ENCODE results near the gene EPC2.
"Not testable (repeated sequence)": the region's sequence is repeated elsewhere in the genome, so short reads cannot be mapped to it uniquely, and the experiment has no call there.

- TF ChIP-seq, protein P1, sequence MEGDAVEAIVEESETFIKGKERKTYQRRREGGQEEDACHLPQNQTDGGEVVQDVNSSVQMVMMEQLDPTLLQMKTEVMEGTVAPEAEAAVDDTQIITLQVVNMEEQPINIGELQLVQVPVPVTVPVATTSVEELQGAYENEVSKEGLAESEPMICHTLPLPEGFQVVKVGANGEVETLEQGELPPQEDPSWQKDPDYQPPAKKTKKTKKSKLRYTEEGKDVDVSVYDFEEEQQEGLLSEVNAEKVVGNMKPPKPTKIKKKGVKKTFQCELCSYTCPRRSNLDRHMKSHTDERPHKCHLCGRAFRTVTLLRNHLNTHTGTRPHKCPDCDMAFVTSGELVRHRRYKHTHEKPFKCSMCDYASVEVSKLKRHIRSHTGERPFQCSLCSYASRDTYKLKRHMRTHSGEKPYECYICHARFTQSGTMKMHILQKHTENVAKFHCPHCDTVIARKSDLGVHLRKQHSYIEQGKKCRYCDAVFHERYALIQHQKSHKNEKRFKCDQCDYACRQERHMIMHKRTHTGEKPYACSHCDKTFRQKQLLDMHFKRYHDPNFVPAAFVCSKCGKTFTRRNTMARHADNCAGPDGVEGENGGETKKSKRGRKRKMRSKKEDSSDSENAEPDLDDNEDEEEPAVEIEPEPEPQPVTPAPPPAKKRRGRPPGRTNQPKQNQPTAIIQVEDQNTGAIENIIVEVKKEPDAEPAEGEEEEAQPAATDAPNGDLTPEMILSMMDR (conservative IDR thresholded peaks at IDR 0.05), result not testable (repeated sequence)
- TF ChIP-seq ZFX (IDR thresholded peaks at IDR 0.05), result not testable (repeated sequence)
These were observed 34.0 kb downstream of the EPC2 start for GRCh38 chr2:148678302-148679179.

Measured in C4-2B (cell line).